Activated CD4-positive, alpha-beta memory T cell treated with anti-CD3 and anti-CD28 coated beads for 36 hours (primary cell): Measurements from ENCODE around the gene PELI2. TPM values are rescaled to one million over a fixed set of nuclear protein-coding genes. Genes with fewer than 3 reads are reported as not detected.

Source experiments
- CTCF ChIA-PET: fragments of 350-600 bp; sonication (Branson Sonifier 250); formaldehyde crosslinking; loops from one replicate; lab custom pipeline; 2021; ENCODE audit warnings: antibody characterized with exemption, inconsistent platforms; lab: Charles Lee
- POLR2A ChIA-PET: fragments of 350-600 bp; sonication (Branson Sonifier 250); formaldehyde crosslinking; loops from one replicate; lab custom pipeline; 2021; ENCODE audit warnings: antibody characterized with exemption; lab: Charles Lee
- DNase-seq: peaks from one replicate; pipeline ENCODE4 v3.0.0-alpha.2; 2020
- H3K27ac Mint-ChIP-seq: one replicate; pipeline ENCODE4 v1.8.0; 2021; ENCODE audit warnings: mixed read lengths
- H3K27me3 Mint-ChIP-seq: one replicate; pipeline ENCODE4 v1.8.0; 2021; ENCODE audit warnings: mixed read lengths
- H3K36me3 Mint-ChIP-seq: one replicate; pipeline ENCODE4 v1.8.0; 2021; ENCODE audit warnings: mixed read lengths
- H3K4me1 Mint-ChIP-seq: one replicate; pipeline ENCODE4 v1.8.0; 2021; ENCODE audit warnings: low read depth, mixed read lengths
- H3K4me3 Mint-ChIP-seq: one replicate; pipeline ENCODE4 v1.8.0; 2021; ENCODE audit warnings: mild to moderate bottlenecking, mixed read lengths
- H3K9me3 Mint-ChIP-seq: one replicate; pipeline ENCODE4 v1.8.0; 2021; ENCODE audit warnings: mixed read lengths
- intact Hi-C: fragments of 100-400 bp; cut with micrococcal nuclease; formaldehyde crosslinking; loops from one replicate; pipeline ENCODE4 v1.15.1; 2023
- total RNA-seq, 2 experiments: library from RNA; stranded (reverse); gene quantifications; one replicate each; pipeline ENCODE4 v1.2.3, GENCODE V29; 2021

The PELI2 gene
- total RNA-seq, 2 experiments from 2014 or later: 6.4 to 6.6 TPM

DNA sequence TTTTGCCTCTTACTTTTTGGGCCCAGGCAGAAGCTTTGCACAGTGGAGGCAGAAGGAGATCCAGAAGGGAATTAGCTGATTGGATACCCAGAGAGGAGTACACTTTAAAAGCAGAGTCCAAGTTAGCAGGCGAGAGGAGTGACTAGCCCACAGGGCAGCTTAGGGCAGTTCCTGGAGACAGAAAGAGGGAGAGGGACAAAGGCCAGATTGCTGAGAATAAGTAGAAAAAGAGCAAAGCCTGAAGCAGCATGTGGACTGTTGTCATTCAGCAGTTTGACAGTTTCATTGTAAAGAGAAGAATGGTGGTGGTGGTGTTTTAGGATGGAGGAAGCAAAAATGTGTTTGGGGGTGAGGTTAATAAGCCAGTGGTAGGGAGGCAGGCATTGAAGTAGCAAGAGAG, 95.1 kb downstream of the PELI2 start:
- no peak for DNase-seq
- no peak overlapping the region for H3K4me3 Mint-ChIP-seq
- no peaks in the 10 kb centered on the region for H3K27me3 Mint-ChIP-seq
- H3K9me3 Mint-ChIP-seq: no peaks in the 10 kb centered on the region
- H3K27ac Mint-ChIP-seq: no peak overlapping the region
- ChIA-PET POLR2A (no interaction called here), CTCF (no interaction called here)
- H3K36me3 Mint-ChIP-seq: no peaks in the 10 kb centered on the region
- H3K4me1 Mint-ChIP-seq: peaks cover 11% of the 10 kb centered on the region
- intact Hi-C loops: no loop called here

- no peaks in the 10 kb centered on the region for H3K36me3 Mint-ChIP-seq
- no peak overlapping the region for H3K4me3 Mint-ChIP-seq
- H3K9me3 Mint-ChIP-seq: no peaks in the 10 kb centered on the region
- ChIA-PET CTCF (no interaction called here), POLR2A (no interaction called here)
- DNase-seq: no peak
- H3K27me3 Mint-ChIP-seq: no peaks in the 10 kb centered on the region
- H3K27ac Mint-ChIP-seq: no peak overlapping the region
- peaks cover 11% of the 10 kb centered on the region for H3K4me1 Mint-ChIP-seq
- intact Hi-C loops: no loop called here
Measured at GRCh38 chr14:56215180-56215579, 97.0 kb downstream of the PELI2 start.

DNA sequence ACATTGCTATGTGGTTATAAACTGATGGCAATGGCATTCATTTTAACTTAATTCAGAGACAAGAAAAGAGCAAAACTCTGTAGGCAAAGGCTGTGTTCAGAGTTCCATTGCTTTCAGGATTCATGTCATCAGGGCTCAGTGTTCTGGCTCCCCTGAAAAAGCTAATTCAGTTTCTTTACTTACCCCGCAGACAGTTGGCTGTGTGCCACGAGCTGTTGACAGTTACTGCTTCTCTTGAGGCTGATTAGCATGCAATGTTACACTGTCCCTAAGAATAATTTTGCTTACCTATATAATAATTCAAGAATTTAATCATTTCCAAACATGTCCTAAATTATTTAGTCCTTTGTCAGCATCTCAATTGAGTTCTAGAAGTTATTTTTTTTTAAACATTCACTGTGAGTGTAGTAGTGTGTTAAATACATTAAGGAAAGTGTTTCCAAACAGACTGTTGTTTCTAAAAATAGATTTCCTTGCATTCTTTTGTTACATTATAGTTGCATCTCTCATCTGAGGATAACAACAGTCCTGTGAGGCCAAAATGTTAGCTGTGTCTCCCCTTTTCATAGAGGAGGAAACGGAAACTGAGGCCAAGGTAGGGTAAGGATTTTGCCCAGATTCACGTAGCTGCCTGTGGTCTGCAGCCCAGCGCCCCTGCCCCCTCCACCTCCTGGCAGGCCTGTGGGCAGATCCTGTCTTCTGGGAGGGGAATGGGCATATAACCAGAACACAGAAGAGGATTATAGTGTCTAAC, 98.6 kb downstream of the PELI2 start:
- intact Hi-C loops: no loop called here
- Mint-ChIP-seq H3K4me1 (peaks cover 11% of the 10 kb centered on the region), H3K9me3 (no peaks in the 10 kb centered on the region)

GRCh38 chr14:56217380-56218045, 99.3 kb downstream of the PELI2 start:
- Mint-ChIP-seq H3K27ac (no peak overlapping the region), H3K36me3 (peaks cover 1% of the 10 kb centered on the region), H3K27me3 (no peaks in the 10 kb centered on the region), H3K4me1 (peaks cover 11% of the 10 kb centered on the region), H3K4me3 (no peak overlapping the region), H3K9me3 (no peaks in the 10 kb centered on the region)
- DNase-seq: no peak
- POLR2A ChIA-PET: no interaction called here
- CTCF ChIA-PET: no interaction called here
- intact Hi-C loops: no loop called here

More for the DNA sequence above, 98.6 kb downstream of the PELI2 start:
- no peak overlapping the region for H3K4me3 Mint-ChIP-seq
- H3K27me3 Mint-ChIP-seq: no peaks in the 10 kb centered on the region
- CTCF ChIA-PET: no interaction called here
- no peak for DNase-seq
- no peaks in the 10 kb centered on the region for H3K36me3 Mint-ChIP-seq
- no peak overlapping the region for H3K27ac Mint-ChIP-seq
- POLR2A ChIA-PET: no interaction called here

DNA sequence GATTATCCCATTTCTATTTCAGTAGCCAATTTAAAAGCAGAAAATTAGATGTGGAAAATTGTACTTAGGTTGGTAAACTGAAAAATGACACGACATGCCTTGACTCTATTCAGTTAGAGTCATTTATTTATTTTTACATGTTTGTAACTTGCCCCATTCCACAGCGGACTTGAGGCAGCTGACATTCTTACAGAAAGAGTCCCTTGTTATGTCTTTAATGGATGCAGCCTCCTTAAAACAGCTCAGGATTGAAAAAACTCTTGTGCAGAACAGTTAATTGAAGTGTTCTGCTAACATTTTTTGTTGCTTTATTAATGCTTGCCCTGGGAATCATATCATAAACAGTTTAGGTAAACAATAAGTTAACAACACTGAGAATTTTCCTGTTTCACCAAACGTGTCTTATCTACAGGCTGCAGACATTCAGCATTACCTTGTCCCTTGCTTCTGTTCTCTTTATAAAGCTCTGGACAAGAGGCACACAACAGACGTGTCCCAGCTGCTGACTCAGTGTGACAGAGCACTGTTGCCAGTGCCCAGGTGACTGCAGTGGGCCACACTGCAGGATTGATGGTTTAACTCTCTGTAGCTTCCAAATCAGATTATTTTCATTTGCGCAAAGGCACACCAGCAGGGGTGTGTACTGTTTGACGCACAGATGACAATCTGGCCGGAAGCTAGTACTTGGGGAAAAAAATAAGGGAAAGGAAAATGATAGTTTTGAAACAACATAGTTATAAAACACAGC, 101.6 kb downstream of the PELI2 start:
- Mint-ChIP-seq H3K36me3 (peaks cover 1% of the 10 kb centered on the region), H3K4me1 (peaks cover 7% of the 10 kb centered on the region), H3K4me3 (no peak overlapping the region), H3K27ac (no peak overlapping the region), H3K9me3 (no peaks in the 10 kb centered on the region), H3K27me3 (no peaks in the 10 kb centered on the region)
- no peak for DNase-seq
- intact Hi-C loops: no loop called here
- ChIA-PET POLR2A (no interaction called here), CTCF (no interaction called here)

DNA sequence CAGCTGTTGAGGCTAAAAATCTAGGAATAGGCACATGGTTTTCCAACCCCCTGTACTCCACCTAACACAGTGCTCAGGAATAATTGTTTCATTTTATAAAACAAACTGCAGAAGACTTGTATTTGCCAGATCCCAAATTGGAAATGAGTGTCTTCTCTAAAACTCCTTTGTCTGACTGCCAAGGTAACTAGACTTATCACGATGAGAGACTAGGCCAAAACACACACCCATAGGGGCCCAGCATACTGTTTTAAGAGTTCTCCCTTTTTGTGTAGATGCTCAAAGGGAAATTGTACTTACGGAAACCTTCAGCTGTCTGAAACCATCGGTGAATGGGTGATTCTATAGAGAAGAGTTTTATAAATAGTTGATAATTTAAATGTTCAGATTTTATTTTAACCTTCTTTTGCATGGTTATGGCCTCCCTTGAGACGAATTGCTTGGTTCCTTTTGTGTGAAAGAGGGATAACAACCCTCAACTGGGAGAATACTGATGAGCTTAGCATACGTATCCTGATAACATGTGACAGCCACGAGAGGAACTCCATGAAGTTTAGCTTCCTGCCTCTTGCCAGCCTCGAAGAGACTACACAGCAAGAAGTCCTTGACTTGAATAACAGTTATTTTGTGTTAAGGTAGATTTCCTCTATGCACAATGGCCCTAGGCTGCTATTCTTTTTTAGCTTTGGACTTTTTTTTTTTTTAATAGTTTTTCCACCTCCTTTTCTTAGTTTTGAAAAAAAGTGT, 103.3 kb downstream of the PELI2 start:
- ChIA-PET CTCF (no interaction called here), POLR2A (no interaction called here)
- no peak overlapping the region for H3K4me3 Mint-ChIP-seq
- H3K4me1 Mint-ChIP-seq: no peaks in the 10 kb centered on the region
- no peaks in the 10 kb centered on the region for H3K9me3 Mint-ChIP-seq
- H3K27ac Mint-ChIP-seq: no peak overlapping the region
- no peak for DNase-seq
- intact Hi-C loops: no loop called here
- no peaks in the 10 kb centered on the region for H3K27me3 Mint-ChIP-seq
- peaks cover 1% of the 10 kb centered on the region for H3K36me3 Mint-ChIP-seq

DNA sequence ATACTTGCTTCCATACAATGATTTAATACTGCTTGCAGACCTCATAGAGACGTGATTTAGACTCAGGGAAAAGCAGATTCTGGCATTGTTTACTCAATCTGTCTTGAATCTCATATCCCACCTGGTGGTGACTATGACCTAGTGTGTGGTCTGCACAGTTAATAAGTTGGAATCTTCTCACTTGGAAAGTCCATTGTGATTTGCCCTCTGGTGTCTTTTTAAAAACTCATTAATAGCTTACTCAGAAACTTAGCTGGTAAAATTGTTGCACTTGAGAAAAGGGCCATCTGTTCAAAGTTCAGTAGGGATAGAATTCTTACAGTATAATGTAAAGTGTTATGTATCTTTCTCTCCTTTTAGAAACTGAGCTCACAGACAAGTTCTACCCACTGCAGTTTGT, 106.0 kb downstream of the PELI2 start:
- H3K4me3 Mint-ChIP-seq: no peak overlapping the region
- peaks cover 1% of the 10 kb centered on the region for H3K36me3 Mint-ChIP-seq
- POLR2A ChIA-PET: no interaction called here

DNA sequence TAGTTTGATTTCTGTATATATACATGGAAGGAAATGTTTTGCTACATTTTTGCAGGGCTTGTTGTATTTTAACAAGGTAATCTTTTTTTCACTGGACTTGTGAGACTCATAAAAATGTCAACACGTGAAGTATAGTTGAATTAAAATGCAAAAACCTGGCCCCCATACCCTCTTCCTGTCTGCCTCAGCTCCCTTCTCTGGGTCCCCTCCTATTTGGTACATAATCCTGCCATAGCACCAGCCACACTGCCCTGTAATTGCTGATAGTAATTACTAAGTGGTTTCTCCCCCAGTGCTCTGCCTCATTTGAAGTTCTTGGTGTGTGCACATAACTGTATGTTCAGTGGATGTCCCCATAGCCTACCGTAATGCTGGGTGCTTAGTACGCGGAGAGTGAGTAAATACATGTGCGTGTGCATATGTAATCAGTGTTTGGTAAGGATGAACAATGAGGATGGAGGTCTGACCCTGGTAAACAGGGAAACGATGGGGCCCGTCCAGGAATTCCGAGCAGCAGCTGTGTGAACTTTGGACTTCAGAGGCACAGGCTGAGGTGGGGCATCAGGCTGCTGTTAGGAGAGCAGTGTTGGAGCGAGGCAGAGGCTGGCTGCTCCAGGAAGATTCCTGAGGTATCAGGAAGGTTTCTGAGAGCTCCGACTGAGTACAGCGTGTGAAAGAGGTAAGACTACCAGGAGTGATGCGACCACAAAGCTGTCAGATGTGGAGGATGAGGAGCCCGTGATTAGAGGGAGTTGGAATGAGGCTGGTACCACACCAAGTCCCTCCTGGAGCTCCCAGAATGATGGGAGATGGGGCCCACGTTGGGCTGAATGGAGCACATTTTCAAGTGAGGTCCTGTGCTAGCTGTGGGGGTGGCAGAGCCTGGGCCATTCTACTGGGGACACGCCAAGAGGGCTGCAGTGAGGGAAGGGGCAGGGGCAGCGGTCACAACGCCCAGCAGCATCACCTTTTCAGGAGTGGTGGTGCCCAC, 106.8 kb downstream of the PELI2 start:
- Mint-ChIP-seq H3K27ac (no peak overlapping the region), H3K27me3 (no peaks in the 10 kb centered on the region), H3K36me3 (peaks cover 1% of the 10 kb centered on the region), H3K9me3 (no peaks in the 10 kb centered on the region), H3K4me1 (no peaks in the 10 kb centered on the region), H3K4me3 (no peak overlapping the region)
- ChIA-PET POLR2A (no interaction called here), CTCF (interaction anchor here (1.0 kb wide), 1 partner anchor 18 kb away, joined by 3 read pairs; no protein-coding TSS in a partner anchor)
- intact Hi-C loops: no loop called here
- DNase-seq: no peak

More for the DNA sequence above, 106.0 kb downstream of the PELI2 start:
- CTCF ChIA-PET: interaction anchor here (1.0 kb wide), 1 partner anchor 19 kb away, joined by 3 read pairs; no protein-coding TSS in a partner anchor
- DNase-seq: no peak
- intact Hi-C loops: no loop called here
- Mint-ChIP-seq H3K27ac (no peak overlapping the region), H3K9me3 (no peaks in the 10 kb centered on the region), H3K4me1 (no peaks in the 10 kb centered on the region), H3K27me3 (no peaks in the 10 kb centered on the region)

DNA sequence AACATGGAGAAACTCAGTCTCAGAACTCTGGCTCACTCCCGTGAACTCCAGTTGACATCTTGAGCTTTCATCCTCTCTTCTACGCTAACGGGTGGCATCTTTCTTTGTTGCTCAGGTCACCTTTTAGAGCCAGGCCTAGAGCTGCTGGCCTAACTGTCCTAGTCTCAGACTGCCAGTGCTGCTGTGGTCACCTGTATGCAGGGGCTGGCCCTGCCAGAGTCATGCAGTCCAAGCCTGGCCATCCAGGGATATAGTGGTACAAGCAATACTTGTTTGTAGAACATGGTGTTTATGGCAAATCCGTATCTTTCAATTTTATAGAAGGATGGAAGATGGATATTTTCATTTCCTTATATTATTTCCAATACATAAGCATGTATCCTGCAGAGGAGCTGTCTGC, 117.2 kb downstream of the PELI2 start:
- Mint-ChIP-seq H3K4me1 (no peaks in the 10 kb centered on the region), H3K27ac (no peak overlapping the region), H3K36me3 (no peaks in the 10 kb centered on the region), H3K9me3 (peaks cover 18% of the 10 kb centered on the region), H3K4me3 (no peak overlapping the region), H3K27me3 (no peaks in the 10 kb centered on the region)
- intact Hi-C loops: no loop called here
- DNase-seq: no peak
- ChIA-PET POLR2A (no interaction called here), CTCF (no interaction called here)

DNA sequence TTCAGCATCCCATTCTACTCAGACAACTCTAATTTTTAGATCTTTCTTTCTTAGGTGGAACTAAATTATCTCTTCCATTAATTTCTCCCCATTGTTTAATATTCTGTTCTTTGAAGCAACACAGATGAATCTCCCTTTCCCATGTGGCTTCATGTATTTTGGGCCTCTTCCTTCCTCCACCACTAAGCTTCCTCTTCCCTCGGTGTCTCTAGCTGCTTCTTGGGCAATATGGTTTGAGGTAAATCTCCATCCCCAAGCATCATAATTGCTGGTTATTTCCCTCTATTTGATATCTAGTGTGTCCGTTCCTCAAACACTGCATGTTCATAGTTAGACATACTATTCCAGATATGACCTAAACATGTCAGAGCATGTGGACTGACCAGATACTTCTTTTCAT, 119.2 kb downstream of the PELI2 start:
- peaks cover 11% of the 10 kb centered on the region for H3K9me3 Mint-ChIP-seq

DNA sequence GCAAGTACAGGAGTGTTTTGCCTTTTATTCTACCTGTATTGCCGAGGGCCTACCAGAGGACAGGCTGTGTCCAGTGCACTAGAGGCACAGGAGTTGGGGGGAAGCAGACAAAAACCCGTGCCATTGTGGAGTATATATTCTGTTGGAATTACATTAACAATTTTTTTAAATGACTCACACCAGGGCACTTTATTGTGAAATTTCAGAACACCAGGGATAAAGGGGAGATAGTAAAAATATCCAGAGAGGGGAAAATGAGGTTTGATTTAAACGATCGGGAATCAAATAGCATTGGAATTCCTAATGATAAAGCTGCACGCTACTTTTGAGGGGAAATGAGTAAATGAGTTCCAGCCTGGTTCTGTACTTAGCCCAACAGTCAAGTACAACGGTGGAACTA, 123.2 kb downstream of the PELI2 start:
- Mint-ChIP-seq H3K27ac (no peak overlapping the region), H3K27me3 (no peaks in the 10 kb centered on the region), H3K4me1 (no peaks in the 10 kb centered on the region), H3K4me3 (no peak overlapping the region), H3K9me3 (no peaks in the 10 kb centered on the region), H3K36me3 (no peaks in the 10 kb centered on the region)
- CTCF ChIA-PET: no interaction called here
- intact Hi-C loops: no loop called here
- POLR2A ChIA-PET: no interaction called here
- DNase-seq: no peak

More for the DNA sequence above, 119.2 kb downstream of the PELI2 start:
- Mint-ChIP-seq H3K27ac (no peak overlapping the region), H3K4me1 (no peaks in the 10 kb centered on the region), H3K4me3 (no peak overlapping the region), H3K27me3 (no peaks in the 10 kb centered on the region), H3K36me3 (no peaks in the 10 kb centered on the region)
- ChIA-PET CTCF (no interaction called here), POLR2A (no interaction called here)
- intact Hi-C loops: no loop called here
- DNase-seq: no peak
